Kidney capillary endothelial cell (primary cell): ENCODE data around the gene PHC3.
A peak's percentile ranks its signal among the peaks of the same experiment; 100 is the strongest.

ENCODE experiments used
- DNase-seq: peaks from one replicate; pipeline ENCODE4 v3.0.0-alpha.2; 2018; ENCODE audit warnings: low spot score

PHC3 gene

DNA sequence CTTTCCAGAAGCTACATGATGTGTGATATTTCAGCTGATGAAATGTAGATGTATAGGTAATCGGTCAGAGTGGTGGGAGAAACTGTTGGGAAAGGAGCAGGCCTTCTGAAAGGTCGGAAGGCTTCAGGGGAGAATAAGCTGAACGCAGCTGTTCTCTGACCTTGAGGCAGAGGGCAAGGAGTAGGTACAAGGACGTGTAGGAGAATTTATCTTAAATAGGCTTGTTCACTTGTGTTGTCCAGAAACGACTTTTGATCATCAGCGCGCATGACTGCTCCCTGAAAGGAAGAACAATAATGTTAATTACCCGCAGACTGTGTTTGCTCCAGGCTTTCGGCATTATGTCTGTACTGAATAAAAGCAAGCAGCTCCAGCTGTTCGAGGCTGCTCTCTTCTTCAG is 104.2 kb downstream of the PHC3 start:
- DNase-seq, result no peak

DNA sequence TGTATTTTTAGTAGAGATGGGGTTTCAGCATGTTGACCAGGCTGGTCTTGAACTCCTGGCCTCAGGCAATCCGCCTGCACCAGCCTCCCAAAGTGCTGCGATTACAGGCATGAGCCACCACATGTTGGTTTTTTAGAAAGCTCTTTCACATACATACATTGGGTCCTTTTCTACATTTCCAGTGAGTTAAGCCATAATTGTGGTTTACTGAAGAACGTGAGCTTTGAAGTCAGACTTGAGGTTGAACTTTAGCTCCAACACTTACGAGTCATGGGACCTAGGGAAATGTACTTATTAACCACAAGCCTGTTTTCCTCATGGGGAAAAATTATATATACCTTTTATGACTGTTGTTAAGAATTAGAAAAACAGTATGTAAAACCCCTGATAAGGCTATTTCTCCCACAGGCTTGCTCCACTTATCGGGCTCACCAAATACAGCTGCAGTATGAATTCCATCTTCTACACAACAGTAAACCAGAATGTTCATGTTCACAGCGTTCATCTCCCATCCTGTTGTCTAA is 104.8 kb downstream of the PHC3 start:
- no peak for DNase-seq

DNA sequence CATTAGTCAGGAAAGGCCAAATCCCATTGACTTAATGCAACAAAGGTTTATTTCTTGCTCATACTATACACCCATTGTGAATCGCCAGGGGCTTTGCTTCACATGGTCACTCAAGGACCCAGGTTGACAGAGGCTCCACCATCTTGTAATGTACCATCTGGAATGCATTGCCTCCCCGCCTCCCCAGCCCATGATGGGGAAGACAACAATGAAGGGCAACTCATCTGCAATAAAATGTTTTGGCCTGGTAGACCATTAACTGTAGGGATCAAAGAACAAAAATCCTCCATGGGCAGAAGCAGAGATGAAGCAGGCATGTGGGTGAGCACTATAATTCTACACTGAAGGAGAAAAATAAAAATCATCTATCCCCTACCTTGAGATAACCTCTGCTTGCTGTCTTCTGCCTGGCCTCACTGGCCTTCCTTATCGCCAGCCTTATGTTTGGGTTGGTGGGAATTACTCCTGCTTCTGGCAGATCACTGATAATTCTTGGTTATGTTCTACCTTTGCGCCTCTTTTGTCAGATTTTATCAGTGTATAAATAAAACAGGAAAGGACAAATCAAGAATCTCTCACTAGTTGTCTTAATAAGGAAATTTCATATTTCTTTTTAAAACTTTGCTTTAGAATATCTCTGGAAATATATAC is 106.0 kb downstream of the PHC3 start:
- no peak for DNase-seq

DNA sequence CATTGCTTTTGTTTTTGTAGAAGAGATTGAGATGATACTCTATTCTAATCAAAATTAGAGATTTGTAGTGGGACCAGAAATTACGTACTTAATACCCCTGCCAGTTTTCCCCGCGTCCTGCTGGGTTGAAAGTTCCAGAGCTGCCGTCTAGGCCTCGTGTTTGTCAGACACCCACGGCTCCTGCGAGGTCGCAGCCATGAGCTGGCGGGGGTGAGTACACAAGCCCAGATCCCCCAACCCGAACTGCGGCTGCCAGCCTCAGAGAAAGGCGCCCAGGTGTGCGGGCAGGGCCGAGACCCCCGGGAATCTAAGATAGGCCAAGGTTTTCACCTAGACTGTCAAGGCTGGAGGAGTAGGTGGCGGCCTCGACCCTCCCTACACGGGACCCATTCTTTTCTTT is 117.4 kb downstream of the PHC3 start:
- no peak for DNase-seq

DNA sequence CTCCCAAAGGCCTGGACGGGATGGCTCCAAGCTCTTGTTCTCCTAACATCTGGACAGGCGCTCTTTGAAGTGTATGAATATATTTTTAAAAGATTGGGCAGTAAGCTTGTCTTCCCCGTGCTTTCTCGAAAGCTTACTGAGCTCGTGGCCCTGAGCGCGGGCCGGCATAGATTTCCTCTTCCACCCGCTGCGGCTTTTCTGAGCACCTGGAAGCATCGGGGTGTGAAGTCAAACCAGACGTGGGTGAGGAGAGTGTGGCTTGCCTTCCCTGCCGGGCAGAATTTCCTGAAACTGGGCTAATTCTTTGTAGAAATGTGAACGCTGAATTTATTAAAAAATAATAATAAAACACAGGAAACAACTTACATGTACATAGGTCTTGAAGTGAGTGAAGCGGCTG is 117.8 kb downstream of the PHC3 start:
- DNase-seq, result no peak

DNA sequence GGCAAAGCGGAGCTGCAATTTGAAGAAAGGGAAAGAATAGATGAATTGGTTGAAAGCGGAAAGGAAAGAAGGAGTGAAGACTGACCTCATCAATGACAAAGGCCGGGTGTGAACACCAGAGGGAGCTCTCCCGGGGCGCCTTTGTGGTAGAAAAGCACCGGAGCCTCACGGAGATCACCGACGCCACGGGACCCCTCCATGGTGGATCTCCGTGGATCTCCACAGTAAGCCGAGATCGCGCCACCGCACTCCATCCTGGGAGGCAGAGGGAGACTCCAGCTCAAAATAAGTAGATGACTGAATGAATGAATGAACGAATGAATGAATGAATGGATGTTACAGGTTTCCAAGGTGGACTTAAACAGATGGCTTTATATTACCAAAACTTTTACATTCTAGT is 118.8 kb downstream of the PHC3 start:
- DNase-seq, result no peak

DNA sequence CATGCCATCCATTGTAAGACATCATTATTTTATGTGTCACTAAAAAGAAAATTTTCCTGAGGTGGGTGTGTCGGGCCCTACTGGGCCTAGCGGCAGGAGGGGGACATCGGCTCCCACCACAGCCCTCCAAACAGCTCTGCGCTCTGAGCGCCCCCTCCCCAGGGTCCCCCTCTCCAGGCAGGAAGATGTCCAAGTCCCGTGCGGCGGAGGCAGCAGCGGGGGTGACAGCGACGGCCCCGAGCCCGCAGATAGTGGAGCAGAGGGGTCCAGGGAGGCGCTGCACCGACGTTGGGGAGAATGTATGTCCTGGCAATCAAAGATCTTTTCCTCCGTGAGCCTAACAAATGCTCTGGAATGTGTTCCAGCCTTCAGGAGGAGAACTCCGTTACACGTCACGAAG is 119.5 kb downstream of the PHC3 start:
- DNase-seq, result no peak

DNA sequence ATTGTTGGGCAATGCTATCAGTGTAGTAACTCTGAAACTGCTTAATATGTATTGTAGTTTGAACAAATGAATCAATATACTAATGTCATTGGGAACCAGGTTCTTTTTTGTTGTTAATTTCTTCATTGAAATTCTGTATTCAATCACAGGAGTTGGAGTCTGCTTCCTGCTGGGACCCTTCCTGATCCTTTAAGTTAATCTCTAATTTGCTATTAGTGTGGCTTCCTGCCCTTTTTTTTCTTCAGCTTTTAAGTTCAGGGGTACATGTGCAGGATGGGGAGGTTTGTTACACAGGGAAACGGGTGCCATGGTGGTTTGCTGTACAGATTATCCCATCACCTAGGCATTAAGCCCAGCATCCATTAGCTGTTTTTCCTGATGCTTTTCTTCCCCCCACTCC is 122.1 kb downstream of the PHC3 start:
- no peak for DNase-seq

DNA sequence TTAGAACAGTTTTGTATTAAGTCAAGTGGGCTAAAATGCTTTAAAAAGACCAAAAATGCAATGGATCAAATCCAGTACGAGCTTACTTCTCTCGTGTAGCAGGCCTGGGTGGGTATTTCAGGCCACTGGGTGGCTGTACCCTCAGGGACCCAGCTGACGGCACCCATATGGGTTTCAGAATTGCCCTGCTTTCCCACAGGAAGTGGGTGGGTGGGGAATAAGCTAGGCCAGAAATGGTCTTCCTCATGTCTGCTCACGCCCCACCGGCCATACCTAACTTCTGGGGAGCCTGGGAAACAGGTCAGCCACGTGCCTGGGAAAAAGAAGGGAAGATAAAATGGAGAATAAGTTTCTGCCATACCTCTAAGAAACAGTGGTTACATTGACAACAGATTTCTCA is 123.4 kb downstream of the PHC3 start:
- no peak for DNase-seq

DNA sequence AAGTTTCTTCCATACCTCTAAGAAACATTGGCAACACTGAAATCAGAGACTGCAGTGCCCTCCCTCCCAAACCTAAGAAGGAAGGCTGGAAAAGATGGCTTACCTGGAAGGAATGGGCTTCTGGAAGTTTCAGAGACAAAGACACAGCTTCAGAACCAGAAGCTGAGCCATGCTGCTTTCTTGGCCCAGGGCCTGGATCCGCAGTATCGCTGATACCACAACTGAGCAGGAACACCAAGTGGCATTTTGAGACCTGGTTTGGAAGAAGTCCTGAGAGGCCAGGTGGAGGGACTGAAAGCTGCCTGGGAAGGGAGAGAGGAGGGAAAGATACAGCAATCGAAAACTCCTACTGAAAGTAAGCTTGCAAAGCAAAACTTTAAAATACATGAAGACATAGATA is 124.0 kb downstream of the PHC3 start:
- DNase-seq, result no peak

DNA sequence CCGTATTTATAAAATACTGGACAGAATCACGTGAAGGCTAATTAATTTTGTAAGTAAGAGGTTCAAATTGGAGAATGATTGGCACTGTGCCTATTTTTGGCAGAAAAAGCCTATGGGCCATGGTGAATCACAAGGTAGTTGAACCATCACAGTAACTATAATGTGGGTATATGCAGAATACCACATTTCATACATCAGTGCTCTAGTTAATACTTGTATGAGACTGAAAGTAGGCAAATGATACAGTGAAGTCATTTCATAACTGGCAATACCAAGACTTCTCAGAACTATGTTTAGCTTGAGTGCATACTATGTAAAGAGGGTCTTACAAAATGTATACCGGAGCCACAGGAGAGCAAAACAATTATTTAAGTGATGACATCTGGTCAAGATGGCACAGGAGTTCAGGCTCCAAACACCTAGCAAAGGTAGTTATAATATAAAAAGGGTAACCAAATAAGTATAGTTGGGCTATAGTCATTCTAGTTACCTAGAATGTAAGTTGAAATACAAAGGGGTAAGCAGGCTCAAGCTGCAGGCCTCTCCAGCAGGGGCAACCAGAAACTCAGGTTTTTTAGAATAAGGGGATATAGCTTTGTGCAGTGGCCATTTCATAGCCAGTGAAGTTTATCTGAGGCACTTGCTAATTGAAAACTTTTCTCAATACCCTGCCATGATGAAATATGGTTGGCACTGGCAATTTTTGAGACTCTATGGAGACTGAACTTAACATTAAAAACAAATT is 124.7 kb downstream of the PHC3 start:
- no peak for DNase-seq

DNA sequence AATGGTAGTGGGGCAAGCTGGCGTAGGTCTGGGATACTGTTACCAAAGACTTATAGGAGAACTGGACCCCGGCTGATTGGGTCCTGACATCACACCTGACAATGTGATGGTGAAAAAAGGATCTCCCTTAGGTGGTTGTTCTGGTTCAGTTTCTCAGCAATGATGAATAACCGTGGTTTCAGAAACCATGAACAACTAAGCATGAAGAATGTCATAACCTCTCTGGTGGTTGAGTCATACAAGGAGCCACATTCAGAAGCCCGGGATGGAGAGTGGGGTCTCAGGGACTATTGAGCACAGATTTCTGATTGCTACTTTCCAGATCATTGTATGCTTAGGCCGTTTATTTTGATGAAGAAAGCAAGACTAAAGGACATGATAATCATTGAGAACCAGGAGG is 126.3 kb downstream of the PHC3 start:
- DNase-seq, result no peak

DNA sequence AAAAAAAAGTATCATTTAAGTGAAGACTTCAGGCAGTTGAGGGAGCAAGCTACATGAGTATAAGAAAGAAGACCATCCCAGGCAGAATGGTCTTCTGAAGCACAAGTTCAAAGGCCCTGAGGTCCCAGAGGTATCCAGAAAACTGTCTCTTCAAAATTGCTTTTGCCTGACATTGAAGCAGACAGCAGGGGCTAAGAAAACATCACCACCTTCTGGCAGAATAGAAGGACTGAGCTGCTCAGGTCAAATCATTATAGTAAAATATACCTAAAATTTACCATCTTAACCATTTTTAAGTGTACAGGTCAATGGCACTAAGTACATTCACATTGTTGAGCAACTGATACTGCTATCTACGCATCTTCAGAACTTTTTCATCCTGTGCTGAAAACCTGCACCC is 127.3 kb downstream of the PHC3 start:
- peak; percentile 24 for DNase-seq

DNA sequence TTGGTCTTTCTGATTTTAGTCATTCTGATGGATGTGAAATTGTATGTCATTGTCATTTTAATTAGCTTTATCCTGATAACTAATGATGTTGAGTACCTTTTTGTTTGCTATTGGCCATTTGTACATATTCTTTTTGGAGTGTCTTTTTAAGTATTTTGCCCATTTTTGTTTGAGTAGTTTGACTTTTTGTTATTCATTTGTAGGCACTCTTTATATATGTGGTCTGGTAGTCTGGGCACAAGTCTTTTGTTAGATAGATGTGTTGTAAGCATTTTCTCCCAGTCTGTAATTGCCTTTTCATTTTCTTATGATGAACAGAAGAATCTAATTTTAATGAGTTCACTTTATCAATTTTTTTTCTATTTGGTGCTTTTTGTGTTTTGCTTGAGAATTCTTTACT is 129.1 kb downstream of the PHC3 start:
- no peak for DNase-seq

DNA sequence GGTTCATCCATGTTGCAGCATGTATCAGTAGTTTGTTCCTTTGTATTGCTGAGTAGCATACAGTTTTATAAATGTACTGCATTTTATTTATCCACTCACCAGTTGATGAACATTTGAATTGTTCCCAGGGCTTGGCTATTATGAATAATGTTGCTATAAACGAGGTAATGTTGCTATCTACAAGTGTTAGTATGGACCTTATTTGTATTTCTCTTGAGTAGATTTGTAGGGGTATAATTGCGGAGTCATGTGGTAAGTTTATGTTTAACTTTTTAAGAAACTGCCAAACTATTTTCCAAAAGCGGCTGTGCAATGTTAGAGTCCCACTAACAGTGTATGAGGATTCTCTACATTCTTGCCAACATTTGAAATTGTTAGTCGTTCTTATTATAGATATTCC is 130.8 kb downstream of the PHC3 start:
- DNase-seq, result no peak

DNA sequence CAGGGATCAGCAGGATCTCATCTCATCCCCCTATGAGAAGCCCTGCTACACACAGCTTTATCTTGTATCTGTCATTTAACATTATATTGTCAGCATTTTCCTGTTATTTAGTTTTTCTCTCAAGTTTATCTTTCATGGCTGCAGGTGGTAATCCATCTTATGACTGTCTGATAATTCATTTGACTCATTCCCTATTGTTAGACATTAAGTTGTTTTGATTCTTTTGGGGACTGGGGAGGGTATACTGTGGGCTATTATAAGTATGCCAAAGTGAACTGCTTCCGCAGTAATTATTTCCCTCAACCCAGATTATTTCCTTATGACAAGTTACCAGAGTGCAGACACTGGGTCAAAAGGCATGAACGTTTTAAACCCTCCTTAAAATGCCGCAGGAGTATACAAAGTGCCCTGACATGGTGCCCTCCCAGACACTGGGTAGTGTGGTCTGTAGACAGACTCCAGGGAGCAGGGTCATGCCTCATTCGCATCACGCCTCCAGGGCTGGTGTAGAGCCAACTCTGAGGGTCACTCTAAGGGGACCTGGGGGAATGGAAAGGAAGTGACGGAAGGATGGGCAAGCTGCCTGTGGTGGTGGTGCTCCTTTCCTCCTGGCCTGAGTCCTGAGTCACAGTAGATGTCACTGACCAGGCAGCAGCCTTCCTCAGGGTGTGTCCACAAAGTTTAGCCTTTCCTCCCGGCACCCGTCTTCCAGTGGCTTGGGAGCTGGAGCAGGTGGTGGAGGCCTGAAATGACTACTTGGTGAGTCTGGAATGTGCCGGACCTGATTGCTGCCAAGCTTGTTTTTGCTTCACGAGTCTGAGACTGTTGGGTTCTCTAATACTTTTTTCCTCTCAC is 132.2 kb downstream of the PHC3 start:
- peak; percentile 75 for DNase-seq

DNA sequence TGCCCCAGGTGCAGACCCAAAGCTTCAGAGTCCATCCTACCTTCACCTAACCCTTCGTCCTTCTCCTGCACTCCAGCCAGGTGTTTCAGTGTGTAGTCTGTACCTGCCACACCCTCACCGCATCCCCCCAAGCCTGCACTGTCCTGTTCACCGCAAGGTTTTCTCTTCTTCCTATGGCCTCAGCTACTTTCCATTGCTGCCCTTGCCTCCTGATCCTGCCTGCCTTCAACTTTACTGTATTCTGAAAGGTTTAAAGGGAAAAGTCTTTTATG is 134.5 kb downstream of the PHC3 start:
- DNase-seq, result no peak

DNA sequence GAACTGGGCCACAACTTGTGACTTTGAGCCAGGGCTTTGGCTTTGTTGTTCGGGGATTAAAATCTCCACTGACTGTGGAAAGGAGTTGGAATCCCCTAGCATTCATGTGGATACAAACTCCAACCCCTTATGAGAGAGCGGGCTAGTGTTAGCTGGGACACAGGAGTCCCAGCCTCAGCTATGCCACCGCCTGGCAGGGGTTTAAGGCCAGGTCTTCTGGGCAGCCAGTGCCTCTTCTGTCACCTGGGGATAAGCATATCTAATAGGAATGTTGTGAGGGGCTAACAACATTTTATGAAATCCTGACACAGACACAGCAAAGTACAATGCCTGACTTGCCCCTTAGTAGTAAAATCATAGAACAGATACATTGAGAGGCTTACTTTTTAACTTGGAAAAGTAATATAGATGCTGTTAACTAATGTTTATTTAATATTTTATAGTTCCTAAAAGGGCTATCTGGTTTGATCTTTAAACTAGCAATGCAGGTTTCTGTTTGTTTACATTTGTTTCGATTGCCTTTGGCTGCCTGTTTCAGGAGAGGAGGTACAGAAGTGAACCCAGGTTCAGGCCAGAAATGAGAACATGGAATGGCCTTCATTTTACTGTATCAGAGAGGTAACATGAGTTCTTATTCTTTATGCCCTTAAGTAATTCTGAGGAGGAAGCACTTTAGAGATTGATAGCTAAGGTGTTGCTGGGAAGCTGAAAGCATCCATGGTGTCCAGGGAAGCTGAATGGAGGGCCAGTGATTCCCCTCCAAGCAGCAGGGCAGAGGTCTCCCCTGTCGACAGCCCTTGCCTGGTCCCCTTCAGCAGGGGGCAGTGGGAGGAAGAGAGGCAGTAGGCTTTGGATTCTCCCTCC is 135.0 kb downstream of the PHC3 start:
- no peak for DNase-seq

DNA sequence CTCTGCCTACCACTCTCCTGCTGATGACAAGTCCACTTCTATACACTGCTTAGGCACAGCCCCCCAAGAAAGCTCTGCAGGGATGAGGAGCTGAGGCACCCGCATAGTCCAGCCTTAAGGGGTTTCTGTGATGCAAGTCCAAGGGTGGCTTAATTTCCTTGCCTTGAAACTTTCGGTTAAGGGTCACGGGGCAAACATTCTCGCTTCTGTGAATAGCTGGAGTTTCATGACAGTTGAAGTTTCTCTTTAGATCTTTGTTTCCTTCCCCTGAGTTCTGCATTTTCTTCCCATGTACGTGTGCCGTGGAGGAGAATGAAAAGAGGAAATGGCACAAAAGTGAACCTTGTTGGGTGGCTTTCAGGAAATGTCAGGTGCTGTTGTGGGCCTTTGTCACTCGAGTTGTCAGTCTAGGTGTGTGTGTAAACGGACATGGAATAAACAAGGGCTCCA is 136.7 kb downstream of the PHC3 start:
- DNase-seq, result no peak

DNA sequence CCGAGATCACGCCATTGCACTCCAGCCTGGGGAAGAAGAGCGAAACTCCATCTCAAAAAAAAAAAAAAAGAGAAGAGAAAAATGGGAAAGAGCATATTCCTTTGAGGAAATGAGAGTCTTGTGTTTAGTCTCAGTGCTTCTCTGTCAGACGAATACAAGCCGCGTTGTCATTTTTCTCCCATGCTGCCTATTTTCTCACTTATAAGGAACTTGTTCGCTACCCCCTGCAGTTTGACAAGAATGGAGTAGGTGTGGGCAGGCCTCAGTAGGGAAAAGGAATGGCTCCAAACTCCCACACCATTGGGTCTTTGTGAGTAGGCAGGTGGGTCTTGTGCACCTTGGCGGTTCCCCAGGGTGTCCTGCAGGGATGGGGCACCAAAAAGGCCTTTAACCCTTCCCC is 137.3 kb downstream of the PHC3 start:
- no peak for DNase-seq

DNA sequence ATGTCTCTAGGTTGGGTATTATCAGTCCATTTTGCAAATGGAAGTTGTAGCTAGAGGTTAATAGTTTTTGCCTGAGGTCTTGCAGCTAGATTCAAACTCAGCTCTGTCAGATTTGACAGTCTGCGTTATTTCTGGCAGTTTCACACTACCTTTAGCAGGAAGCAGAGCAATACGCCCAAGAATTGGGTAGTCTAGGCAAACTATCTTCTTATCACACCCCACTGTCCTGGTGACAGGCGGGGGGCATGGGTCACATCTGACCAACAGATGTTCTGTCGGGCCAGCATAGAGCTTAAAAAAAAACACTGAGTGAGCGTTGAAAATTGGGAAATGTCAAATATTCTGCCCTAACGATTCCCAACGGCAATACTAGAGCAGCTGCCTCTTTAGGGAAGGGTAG is 138.0 kb downstream of the PHC3 start:
- DNase-seq, result no peak

DNA sequence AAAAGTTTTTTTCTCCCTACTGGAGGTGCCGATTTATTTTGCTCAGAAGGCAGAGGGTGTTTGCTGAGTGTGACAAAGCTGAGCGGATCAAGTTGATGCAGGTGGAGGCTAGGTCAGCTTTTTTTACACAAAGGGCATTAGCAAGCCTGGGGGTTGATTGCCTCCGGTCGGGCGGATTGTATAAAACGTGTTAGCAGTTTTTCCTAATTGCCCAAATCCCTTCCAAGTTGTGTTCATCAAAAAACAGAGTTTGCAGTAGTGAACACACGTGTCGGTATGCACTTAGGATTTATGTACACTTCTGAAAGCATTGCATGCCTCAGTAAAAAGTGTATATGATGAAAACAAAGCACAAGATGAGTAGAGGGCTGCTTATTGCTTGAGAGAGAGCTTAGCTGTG is 141.1 kb downstream of the PHC3 start:
- DNase-seq, result no peak
